Measurements from ENCODE around the gene ADCY4. TPM values are rescaled to one million over a fixed set of nuclear protein-coding genes. Genes with fewer than 3 reads are reported as not detected.
"Not testable (repeated sequence)": the region's sequence is repeated elsewhere in the genome, so short reads cannot be mapped to it uniquely, and the experiment has no call there.

ADCY4 gene
- total RNA-seq, 2 experiments from 2014 or later: 2.0 to 3.4 TPM

DNA sequence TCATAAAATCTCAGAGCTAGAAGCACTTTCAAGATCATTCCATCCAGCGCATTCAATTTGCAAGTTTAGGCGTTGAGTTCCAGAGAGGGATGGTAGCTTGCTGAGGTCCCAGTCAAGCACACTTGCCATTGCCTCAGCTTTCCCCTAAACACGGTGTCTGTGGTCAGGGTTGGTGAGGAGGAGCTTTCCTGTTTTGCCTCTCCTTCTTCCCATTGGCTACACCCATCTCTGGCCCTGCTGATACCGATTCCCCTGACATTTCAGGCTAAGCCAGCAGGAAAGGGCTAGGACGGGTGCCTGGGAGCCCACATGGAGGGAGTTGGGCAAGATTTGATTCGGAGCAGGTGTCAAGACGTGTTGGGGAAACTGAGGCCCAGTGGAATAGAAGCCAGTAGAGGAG lies 42.3 kb upstream of the ADCY4 start:
- ChIA-PET CTCF (ENCODE audit: unreplicated experiment) (no interaction called here), POLR2A (interaction anchor here (0.9 kb wide), 1 partner anchor 11 kb away, joined by 5 read pairs; no protein-coding TSS in a partner anchor)
- TF ChIP-seq, protein P1, sequence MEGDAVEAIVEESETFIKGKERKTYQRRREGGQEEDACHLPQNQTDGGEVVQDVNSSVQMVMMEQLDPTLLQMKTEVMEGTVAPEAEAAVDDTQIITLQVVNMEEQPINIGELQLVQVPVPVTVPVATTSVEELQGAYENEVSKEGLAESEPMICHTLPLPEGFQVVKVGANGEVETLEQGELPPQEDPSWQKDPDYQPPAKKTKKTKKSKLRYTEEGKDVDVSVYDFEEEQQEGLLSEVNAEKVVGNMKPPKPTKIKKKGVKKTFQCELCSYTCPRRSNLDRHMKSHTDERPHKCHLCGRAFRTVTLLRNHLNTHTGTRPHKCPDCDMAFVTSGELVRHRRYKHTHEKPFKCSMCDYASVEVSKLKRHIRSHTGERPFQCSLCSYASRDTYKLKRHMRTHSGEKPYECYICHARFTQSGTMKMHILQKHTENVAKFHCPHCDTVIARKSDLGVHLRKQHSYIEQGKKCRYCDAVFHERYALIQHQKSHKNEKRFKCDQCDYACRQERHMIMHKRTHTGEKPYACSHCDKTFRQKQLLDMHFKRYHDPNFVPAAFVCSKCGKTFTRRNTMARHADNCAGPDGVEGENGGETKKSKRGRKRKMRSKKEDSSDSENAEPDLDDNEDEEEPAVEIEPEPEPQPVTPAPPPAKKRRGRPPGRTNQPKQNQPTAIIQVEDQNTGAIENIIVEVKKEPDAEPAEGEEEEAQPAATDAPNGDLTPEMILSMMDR (conservative IDR thresholded peaks at IDR 0.05; ENCODE audit: low read length): no peak
- TF ChIP-seq EZH2phosphoT487 (IDR thresholded peaks at IDR 0.05; ENCODE audit: borderline replicate concordance, low read depth, low read length): no peak
- no TSS peak for BruUV-seq (replicated peaks)
- intact Hi-C loops (cut with micrococcal nuclease; ENCODE audit: unreplicated experiment): no loop called here
- Histone ChIP-seq H3K9me3 (ENCODE audit: low read length) (no peaks in the 10 kb centered on the region), H4K20me1 (ENCODE audit: insufficient read depth, low read length) (no peaks in the 10 kb centered on the region), H3K79me2 (ENCODE audit: insufficient read depth, low read depth, low read length) (no peaks in the 10 kb centered on the region), H3K27ac (ENCODE audit: low read depth, low read length, poor library complexity, severe bottlenecking) (no peak overlapping the region), H3K4me2 (ENCODE audit: low read length) (no peak overlapping the region), H3K36me3 (ENCODE audit: insufficient read depth, low read length) (peaks cover 9% of the 10 kb centered on the region; the same call in 1 of the 2 replicates), H2AFZ (ENCODE audit: low read length) (no peak overlapping the region), H3K4me1 (ENCODE audit: insufficient read depth, low read length, poor library complexity, severe bottlenecking) (no peaks in the 10 kb centered on the region), H3K9me2 (ENCODE audit: insufficient read depth, low read length) (no peaks in the 10 kb centered on the region), H3K4me3 (ENCODE audit: low read depth, low read length, poor library complexity, severe bottlenecking) (no peak overlapping the region)
- no peak for DNase-seq (ENCODE audit: low spot score)

DNA sequence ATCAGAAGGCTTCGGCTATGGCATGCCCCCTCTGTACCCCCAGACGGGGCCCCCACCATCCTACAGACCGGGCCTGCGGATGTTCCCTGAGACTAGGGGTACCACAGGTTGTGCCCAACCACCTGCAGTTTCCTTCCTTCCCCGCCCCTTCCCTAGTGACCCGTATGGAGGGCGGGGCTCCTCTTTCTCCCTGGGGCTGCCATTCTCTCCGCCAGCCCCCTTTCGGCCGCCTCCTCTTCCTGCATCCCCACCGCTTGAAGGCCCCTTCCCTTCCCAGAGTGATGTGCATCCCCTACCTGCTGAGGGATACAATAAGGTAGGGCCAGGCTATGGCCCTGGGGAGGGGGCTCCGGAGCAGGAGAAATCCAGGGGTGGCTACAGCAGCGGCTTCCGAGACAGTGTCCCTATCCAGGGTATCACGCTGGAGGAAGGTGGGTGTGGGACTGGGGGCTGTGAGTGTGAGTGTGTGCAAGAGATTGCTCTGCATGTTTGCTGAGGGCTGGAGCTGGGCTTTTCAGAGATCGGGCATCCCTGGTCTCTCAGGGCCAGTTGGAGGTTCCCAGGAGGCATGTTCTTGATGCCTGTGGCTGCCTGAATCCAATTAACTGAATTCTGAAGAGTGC lies 41.7 kb upstream of the ADCY4 start:
- ChIA-PET POLR2A (no interaction called here), CTCF (ENCODE audit: unreplicated experiment) (no interaction called here)
- DNase-seq (ENCODE audit: low spot score): no peak
- Histone ChIP-seq H2AFZ (ENCODE audit: low read length) (no peak overlapping the region), H3K9me3 (ENCODE audit: low read length) (no peaks in the 10 kb centered on the region), H3K9me2 (ENCODE audit: insufficient read depth, low read length) (no peaks in the 10 kb centered on the region), H3K4me3 (ENCODE audit: low read depth, low read length, poor library complexity, severe bottlenecking) (no peak overlapping the region), H3K27ac (ENCODE audit: low read depth, low read length, poor library complexity, severe bottlenecking) (no peak overlapping the region), H3K4me2 (ENCODE audit: low read length) (no peak overlapping the region), H4K20me1 (ENCODE audit: insufficient read depth, low read length) (no peaks in the 10 kb centered on the region), H3K79me2 (ENCODE audit: insufficient read depth, low read depth, low read length) (no peaks in the 10 kb centered on the region), H3K36me3 (ENCODE audit: insufficient read depth, low read length) (peaks cover 9% of the 10 kb centered on the region; the same call in 1 of the 2 replicates), H3K4me1 (ENCODE audit: insufficient read depth, low read length, poor library complexity, severe bottlenecking) (no peaks in the 10 kb centered on the region)
- no TSS peak for BruUV-seq (replicated peaks)
- intact Hi-C loops (cut with micrococcal nuclease; ENCODE audit: unreplicated experiment): no loop called here
- TF ChIP-seq EZH2phosphoT487 (IDR thresholded peaks at IDR 0.05; ENCODE audit: borderline replicate concordance, low read depth, low read length): no peak
- TF ChIP-seq, protein P1 (conservative IDR thresholded peaks at IDR 0.05; ENCODE audit: low read length): no peak

DNA sequence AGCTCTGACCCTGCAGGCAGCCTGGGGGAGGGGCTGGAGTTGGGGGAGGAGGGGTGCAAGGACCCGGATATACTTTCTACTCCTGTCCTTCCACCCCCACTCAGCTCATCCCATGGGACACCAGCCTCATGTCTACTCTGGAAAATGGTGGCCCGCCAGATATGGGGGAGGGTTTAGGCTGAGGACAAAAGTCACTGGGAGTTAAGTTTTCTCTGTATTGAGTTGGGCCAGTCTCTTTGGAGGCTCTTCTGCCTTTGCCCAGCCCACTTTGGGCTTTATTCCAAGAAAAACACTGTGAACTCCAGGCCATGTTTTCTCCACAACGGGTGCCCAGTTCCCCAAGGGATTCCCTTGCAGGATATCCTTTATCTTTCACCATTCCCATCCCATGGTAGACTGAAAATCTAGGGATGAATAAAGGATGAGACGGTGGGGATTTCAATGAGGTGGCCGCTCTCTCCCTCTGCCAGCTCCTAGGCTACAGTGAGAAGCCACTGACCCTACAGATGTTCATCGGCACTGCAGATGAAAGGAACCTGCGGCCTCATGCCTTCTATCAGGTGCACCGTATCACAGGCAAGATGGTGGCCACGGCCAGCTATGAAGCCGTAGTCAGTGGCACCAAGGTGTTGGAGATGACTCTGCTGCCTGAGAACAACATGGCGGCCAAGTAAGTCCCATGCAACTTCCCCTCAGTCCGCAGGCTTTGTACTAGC lies 38.0 kb upstream of the ADCY4 start:
- Histone ChIP-seq H3K4me2 (ENCODE audit: low read length) (no peak overlapping the region), H3K4me3 (ENCODE audit: low read depth, low read length, poor library complexity, severe bottlenecking) (no peak overlapping the region), H3K9me2 (ENCODE audit: insufficient read depth, low read length) (no peaks in the 10 kb centered on the region), H2AFZ (ENCODE audit: low read length) (no peak overlapping the region), H3K4me1 (ENCODE audit: insufficient read depth, low read length, poor library complexity, severe bottlenecking) (peaks cover 9% of the 10 kb centered on the region), H3K9me3 (ENCODE audit: low read length) (no peaks in the 10 kb centered on the region), H3K79me2 (ENCODE audit: insufficient read depth, low read depth, low read length) (peaks cover 3% of the 10 kb centered on the region; the same call in 1 of the 2 replicates), H3K27ac (ENCODE audit: low read depth, low read length, poor library complexity, severe bottlenecking) (no peak overlapping the region), H3K36me3 (ENCODE audit: insufficient read depth, low read length) (peaks cover 9% of the 10 kb centered on the region; the same call in 1 of the 2 replicates), H4K20me1 (ENCODE audit: insufficient read depth, low read length) (no peaks in the 10 kb centered on the region)
- ChIA-PET CTCF (ENCODE audit: unreplicated experiment) (no interaction called here), POLR2A (interaction anchor here (0.6 to 1.0 kb wide), 3 partner anchors 58 to 510 kb away, joined by 3 read pairs; no protein-coding TSS in a partner anchor)
- no peak for DNase-seq (ENCODE audit: low spot score)
- BruUV-seq (replicated peaks): no TSS peak
- intact Hi-C loops (cut with micrococcal nuclease; ENCODE audit: unreplicated experiment): no loop called here
- TF ChIP-seq, protein P1 (conservative IDR thresholded peaks at IDR 0.05; ENCODE audit: low read length): no peak
- no peak for TF ChIP-seq EZH2phosphoT487 (IDR thresholded peaks at IDR 0.05; ENCODE audit: borderline replicate concordance, low read depth, low read length)

DNA sequence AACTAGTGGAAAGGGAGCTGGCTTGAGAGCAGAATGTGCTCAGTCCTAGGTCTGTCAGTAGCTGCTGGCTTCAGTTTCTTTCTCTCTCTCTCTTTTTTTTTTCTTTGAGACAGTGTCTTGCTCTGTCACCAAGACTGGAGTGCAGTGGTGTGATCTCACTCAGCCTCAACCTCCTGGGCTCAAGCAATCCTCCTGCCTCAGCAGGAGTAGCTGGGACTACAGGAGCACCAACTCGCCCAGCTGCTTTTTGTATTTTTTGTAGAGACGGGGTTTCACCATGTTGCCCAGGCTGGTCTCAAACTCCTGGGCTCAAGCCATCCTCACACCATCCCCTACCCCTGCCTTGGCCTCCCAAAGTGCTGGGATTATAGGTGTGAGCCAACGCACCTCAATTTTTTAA lies 36.7 kb upstream of the ADCY4 start:
- CTCF ChIA-PET (ENCODE audit: unreplicated experiment); intact Hi-C loops (cut with micrococcal nuclease; ENCODE audit: unreplicated experiment); H3K4me3 ChIP-seq (ENCODE audit: low read depth, low read length, poor library complexity, severe bottlenecking); H3K4me2 ChIP-seq (ENCODE audit: low read length); DNase-seq (ENCODE audit: low spot score); H3K9me3 ChIP-seq (ENCODE audit: low read length); H3K27ac ChIP-seq (ENCODE audit: low read depth, low read length, poor library complexity, severe bottlenecking); BruUV-seq (replicated peaks); H4K20me1 ChIP-seq (ENCODE audit: insufficient read depth, low read length); H3K79me2 ChIP-seq (ENCODE audit: insufficient read depth, low read depth, low read length); H2AFZ ChIP-seq (ENCODE audit: low read length); H3K9me2 ChIP-seq (ENCODE audit: insufficient read depth, low read length); H3K36me3 ChIP-seq (ENCODE audit: insufficient read depth, low read length): not testable (repeated sequence)
- POLR2A ChIA-PET: interaction anchor here (0.6 to 1.4 kb wide), 3 partner anchors 15 to 60 kb away, joined by 3 to 6 read pairs (median 4); no protein-coding TSS in a partner anchor
- H3K4me1 ChIP-seq (ENCODE audit: insufficient read depth, low read length, poor library complexity, severe bottlenecking): peaks cover 13% of the 10 kb centered on the region
